ENCODE measurements around the gene DDX3X. TPM values are rescaled to one million over a fixed set of nuclear protein-coding genes. Genes with fewer than 3 reads are reported as not detected.

Gene DDX3X
- 143 and 154 TPM in 2 replicates for total RNA-seq

DNA sequence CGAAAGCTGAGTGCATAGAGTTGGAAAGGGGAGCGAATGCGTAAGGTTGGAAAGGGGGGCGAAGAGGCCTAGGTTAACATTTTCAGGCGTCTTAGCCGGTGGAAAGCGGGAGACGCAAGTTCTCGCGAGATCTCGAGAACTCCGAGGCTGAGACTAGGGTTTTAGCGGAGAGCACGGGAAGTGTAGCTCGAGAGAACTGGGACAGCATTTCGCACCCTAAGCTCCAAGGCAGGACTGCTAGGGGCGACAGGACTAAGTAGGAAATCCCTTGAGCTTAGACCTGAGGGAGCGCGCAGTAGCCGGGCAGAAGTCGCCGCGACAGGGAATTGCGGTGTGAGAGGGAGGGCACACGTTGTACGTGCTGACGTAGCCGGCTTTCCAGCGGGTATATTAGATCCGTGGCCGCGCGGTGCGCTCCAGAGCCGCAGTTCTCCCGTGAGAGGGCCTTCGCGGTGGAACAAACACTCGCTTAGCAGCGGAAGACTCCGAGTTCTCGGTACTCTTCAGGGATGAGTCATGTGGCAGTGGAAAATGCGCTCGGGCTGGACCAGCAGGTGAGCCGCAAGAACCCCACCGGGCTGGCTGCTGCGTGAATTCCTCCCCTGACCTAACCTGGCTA lies at the start of gene DDX3X:
DDX3X (plus strand) TSS at position 419 of the 619 bp plus-strand sequence; CDS start at position 510, 91 bp downstream.

Other genes with a start within 250 kb of the DDX3X start
- gene USP9X, start 248.7 kb upstream of the DDX3X start, total RNA-seq: 120 and 123 TPM in 2 replicates
- gene NYX, start 113.2 kb downstream of the DDX3X start, total RNA-seq: not detected in 2 replicates

All from smooth muscle cell of trachea (primary cell).